HG03520 (cell line): ENCODE data around the gene FST.

Experiments used
- ATAC-seq: cut with Tn5 transposase; IDR thresholded peaks from one replicate; pipeline ENCODE4 v1.9.1; 2021; ENCODE audit warnings: mild to moderate bottlenecking, moderate library complexity; ENCODE audit not compliant: unreplicated experiment

The FST gene

GRCh38 chr5:53480416-53481158, at the start of gene FST:
FST (plus strand) TSS chr5:53480629; CDS start chr5:53480792, 163 bp downstream.
- no peak for ATAC-seq

- no peak for ATAC-seq
Observed at GRCh38 chr5:53431665-53432064, 48.8 kb upstream of the FST start.

DNA sequence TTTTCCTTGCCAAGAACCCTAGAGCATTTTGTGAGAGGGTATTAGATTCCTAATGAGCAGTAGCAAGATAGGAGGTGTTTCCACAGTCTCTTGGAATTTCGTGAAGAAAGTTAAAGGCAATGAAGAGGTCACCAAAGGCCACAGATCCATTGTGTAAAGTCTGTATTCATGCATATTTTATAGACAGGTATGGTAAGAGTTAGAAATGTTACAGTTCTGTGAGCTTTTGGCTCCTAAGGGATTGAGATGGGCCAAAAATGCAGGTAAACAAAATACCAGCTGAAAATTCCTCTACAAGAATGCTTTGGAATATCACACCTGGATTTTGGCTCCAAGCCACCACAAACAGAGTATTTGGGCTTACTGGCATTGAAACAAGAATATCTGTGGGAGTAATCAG, 47.4 kb upstream of the FST start:
- no peak for ATAC-seq

GRCh38 chr5:53434541-53434940, 45.9 kb upstream of the FST start:
- ATAC-seq: no peak

DNA sequence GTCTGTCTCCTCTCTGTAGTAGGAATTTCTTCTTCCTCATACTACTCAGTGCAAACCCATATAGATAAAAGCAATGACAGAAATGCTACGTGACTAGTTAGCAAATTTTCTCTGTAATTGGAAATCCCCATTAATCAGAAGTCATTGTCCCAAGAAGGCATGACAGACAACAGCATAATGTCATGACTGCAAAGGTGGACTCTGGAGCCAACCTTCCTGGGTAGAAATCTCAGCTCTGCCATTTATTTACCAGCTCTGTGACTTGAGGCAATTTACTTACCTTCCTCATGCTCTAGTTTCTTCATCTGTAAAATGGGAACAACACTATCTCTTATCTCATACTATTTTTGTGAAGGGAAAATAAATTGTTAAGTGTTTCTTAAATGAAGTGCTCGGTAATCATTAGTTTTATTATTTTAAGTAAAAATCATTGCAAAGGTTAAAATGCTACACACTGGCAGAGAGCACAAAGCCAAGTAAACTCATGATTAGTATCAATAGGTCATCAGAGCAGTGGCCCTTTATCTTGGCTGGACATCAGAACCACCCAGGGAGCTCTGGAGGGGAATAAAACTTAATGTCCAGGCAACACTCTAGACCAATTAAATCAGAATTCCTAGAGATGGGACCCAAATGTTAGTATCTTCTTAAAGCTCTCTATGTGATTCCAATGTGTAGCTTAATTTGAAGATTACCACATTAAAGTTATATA, 43.8 kb upstream of the FST start:
- ATAC-seq: no peak

- ATAC-seq: no peak
Observed at GRCh38 chr5:53438079-53438478, 42.4 kb upstream of the FST start.

GRCh38 chr5:53438486-53439472, 41.6 kb upstream of the FST start:
- no peak for ATAC-seq

- ATAC-seq: no peak
Observed at GRCh38 chr5:53442961-53443360, 37.5 kb upstream of the FST start.

- no peak for ATAC-seq
Observed at GRCh38 chr5:53445569-53445968, 34.9 kb upstream of the FST start.

GRCh38 chr5:53446908-53447307, 33.5 kb upstream of the FST start:
- ATAC-seq: no peak

DNA sequence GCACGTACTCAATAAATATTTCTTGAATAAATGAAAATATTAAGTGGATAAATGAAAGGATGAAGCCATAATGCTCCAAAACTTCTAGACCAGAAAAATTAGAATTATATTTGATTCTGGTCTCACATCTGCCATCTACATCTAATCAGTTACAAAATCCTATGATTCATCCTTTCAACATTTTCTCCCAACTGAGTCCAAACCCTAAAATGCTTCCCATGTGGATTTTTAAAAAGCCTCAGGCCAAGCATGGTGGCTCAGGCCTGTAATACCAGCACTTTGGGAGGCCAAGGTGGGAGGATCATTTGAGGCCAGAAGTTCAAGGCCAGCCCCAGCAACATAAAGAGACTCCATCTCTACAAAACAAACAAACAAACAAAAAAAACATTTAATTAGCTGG, 31.6 kb upstream of the FST start:
- no peak for ATAC-seq

DNA sequence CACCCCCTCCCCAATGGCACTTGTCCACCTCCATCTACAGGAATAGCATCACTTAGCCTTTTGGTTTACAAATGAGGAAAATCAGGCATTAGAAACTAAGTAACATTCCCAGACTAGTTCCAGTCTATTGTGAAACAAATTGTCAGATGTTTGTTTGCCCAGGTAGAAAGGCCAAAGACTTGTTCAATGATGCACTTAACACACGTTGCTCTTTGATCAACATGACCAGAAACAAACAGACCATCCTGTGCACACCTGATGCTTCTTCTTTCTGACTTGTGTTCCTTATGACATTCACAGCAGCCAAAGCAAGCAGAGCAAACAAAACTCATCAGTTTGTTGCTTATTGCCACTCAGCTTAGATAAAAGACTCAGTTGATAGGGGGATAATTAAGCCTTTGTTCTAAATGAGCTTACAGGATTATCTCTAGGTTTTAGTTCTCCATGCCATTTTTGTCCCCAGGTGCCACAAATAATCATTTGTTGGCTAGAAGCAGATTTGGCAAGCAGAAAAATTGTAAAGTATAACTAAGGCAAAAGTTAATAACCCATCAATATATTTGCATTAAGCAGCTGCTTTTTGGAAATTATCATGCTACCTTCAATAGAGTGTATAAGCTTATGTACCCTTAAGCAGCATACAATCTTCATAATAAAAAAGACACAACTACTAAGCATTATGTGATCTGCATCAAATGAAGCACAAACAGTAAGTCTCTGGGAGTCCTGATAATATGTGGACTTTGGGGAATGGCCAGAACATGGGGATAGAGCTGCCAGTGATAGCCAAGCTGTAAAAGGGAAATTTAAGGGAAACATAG, 26.3 kb upstream of the FST start:
- ATAC-seq: no peak

DNA sequence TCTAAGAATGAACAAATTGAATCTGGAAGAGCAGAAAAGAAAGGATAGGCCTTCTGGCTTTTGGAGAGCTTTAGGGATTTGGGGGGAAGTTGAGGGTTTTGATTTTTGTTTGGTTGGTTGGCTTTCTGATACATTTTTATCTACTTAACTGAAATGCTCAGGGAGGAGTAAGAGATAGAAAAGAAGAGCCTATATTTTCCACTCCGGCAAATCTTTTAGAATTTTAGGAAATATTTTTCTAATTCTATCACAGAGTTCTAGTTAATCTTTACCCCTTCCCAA, 25.8 kb upstream of the FST start:
- ATAC-seq: no peak

GRCh38 chr5:53456366-53456765, 24.1 kb upstream of the FST start:
- no peak for ATAC-seq

GRCh38 chr5:53463909-53464621, 16.4 kb upstream of the FST start:
- no peak for ATAC-seq

DNA sequence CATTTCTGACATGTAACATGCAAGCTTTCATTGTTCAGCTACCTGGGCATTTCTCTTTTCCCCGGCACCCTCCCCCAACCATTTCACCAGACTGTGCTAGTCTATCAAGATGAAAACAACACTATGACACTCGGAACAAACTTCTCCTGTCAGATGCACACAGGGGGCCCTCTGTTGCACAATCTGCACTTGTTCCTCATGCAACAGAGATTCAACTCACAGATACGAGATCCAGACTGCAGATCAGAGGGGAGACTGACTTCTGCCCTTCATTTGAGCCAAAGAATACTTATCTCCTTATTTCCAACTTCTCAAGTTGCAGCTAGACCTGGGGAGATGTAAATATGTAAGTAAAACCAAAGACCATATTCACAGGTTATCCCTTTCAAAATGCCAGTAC, 15.7 kb upstream of the FST start:
- ATAC-seq: no peak

DNA sequence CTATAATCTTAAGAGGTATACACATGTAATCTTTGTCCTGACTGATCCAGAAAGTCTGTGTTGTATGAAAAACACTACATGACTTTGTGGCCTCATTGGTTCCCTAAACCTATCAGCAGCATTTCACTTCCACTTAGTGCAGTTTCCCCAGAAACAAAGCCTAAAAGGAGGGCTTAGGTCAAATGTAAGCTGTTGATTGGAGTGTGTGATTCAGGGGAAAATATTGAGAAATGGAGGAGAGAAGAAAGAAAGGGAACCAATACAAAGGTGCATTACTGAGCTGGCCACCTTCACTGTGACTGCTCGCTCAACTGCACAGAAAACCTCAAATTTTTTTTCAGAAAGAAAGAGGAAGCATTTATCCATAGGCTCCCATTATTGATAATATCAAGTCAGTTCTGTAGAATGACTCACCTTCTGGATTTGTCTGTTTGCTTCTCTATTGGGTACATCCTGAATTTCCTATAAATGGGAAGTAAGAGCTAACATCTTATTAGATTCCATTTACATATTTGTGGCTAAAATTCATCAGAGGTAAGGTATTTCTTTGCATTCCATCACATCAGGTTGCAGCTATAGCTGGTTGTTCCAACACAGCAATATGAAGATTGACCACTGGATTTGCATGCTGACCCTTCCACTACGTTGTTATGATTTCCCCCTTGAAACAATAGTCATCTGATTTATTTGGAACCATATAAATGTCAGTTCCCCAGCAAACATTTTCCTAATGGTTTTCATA, 10.3 kb upstream of the FST start:
- ATAC-seq: no peak

GRCh38 chr5:53472279-53472678, 8.2 kb upstream of the FST start:
- ATAC-seq: no peak

DNA sequence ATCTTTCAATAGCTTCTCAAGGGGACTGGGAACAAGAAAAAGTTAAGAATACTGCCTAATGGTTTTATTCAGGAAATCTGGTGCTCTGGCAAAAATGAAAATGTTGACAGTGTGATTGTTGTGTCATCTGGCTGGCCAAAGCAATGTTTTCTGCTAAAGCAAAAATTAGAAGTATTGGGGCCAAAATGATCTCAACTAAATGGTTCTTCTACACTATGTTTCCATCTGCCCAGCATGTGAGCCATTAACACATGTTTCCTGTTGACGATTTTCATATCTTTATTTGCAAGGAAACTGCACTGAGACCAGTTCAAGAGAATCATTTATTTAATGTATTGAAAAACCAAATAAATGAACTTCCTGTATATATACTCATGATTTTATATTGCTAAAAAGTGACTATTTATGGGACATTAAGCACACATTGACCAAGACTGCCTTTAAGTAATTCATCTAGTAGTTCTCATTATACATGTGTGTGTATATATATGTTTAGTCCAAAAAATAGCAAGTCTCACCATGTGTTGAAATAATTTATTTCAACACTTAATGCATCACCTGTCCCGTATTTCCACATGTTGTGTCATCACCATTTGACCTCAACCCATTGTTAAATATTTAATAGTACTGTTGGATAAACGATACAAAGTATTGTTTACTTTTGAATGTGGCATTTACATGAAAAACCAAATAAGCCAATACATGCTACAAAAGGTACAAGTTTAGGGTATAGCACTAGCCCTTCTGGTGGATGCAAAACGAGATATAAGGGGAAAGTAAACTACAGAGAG, 7.5 kb upstream of the FST start:
- ATAC-seq: no peak
